Measurements from ENCODE around the gene EPHB1. TPM values are rescaled to one million over a fixed set of nuclear protein-coding genes. Genes with fewer than 3 reads are reported as not detected.

EPHB1 gene
- total RNA-seq, 1 experiment from 2014 or later: 0.11 TPM

GRCh38 chr3:134792700-134793099 lies 2.4 kb upstream of the EPHB1 start:
- BruUV-seq (replicated peaks): no TSS peak
- CTCF ChIA-PET: no interaction called here
- no peaks in the 10 kb centered on the region for H3K36me3 ChIP-seq (ENCODE audit: insufficient read depth, low read length, poor library complexity, severe bottlenecking)
- H3K4me3 ChIP-seq (ENCODE audit: low read depth, low read length, poor library complexity, severe bottlenecking): no peak overlapping the region
- H3K4me1 ChIP-seq (ENCODE audit: insufficient read depth, low read length, poor library complexity, severe bottlenecking): peaks cover 9% of the 10 kb centered on the region
- TF ChIP-seq EZH2 (IDR thresholded peaks at IDR 0.05; ENCODE audit: borderline replicate concordance, low read depth, low read length, poor library complexity, severe bottlenecking) (no peak), CTCF (conservative IDR thresholded peaks at IDR 0.05; ENCODE audit: low read depth, low read length) (no peak)
- POLR2A ChIA-PET (ENCODE audit: low non-redundant PET): no interaction called here
- DNase-seq (ENCODE audit: low spot score): no peak
- H3K27me3 ChIP-seq (replicated peaks; ENCODE audit: insufficient read depth, low read depth, low read length, poor library complexity): peaks cover 34% of the 10 kb centered on the region
- intact Hi-C loops (cut with micrococcal nuclease; ENCODE audit: unreplicated experiment): no loop called here
- no peak overlapping the region for H3K27ac ChIP-seq (ENCODE audit: low read depth, low read length, poor library complexity, severe bottlenecking)
- H3K9me3 ChIP-seq (ENCODE audit: low read depth, low read length, poor library complexity, severe bottlenecking): no peaks in the 10 kb centered on the region

GRCh38 chr3:134793562-134793961 lies 1.5 kb upstream of the EPHB1 start:
- H3K4me3 ChIP-seq (ENCODE audit: low read depth, low read length, poor library complexity, severe bottlenecking): no peak overlapping the region
- no peaks in the 10 kb centered on the region for H3K36me3 ChIP-seq (ENCODE audit: insufficient read depth, low read length, poor library complexity, severe bottlenecking)
- no peaks in the 10 kb centered on the region for H3K9me3 ChIP-seq (ENCODE audit: low read depth, low read length, poor library complexity, severe bottlenecking)
- CTCF ChIA-PET: interaction anchor here (2.5 kb wide), 1 partner anchor 710 kb away, joined by 12 read pairs; no protein-coding TSS in a partner anchor
- TF ChIP-seq EZH2 (IDR thresholded peaks at IDR 0.05; ENCODE audit: borderline replicate concordance, low read depth, low read length, poor library complexity, severe bottlenecking) (no peak), CTCF (conservative IDR thresholded peaks at IDR 0.05; ENCODE audit: low read depth, low read length) (no peak)
- no TSS peak for BruUV-seq (replicated peaks)
- DNase-seq (ENCODE audit: low spot score): no peak
- intact Hi-C loops (cut with micrococcal nuclease; ENCODE audit: unreplicated experiment): no loop called here
- H3K4me1 ChIP-seq (ENCODE audit: insufficient read depth, low read length, poor library complexity, severe bottlenecking): peaks cover 9% of the 10 kb centered on the region
- POLR2A ChIA-PET (ENCODE audit: low non-redundant PET): no interaction called here
- H3K27me3 ChIP-seq (replicated peaks; ENCODE audit: insufficient read depth, low read depth, low read length, poor library complexity): peaks cover 43% of the 10 kb centered on the region
- H3K27ac ChIP-seq (ENCODE audit: low read depth, low read length, poor library complexity, severe bottlenecking): no peak overlapping the region

GRCh38 chr3:134794323-134794722 lies 737 bp upstream of the EPHB1 start:
- intact Hi-C loops (cut with micrococcal nuclease; ENCODE audit: unreplicated experiment): loop anchor here (2.0 kb wide), 2 partner anchors 194 to 710 kb away; no protein-coding TSS in a partner anchor
- no peak for TF ChIP-seq EZH2 (IDR thresholded peaks at IDR 0.05; ENCODE audit: borderline replicate concordance, low read depth, low read length, poor library complexity, severe bottlenecking)
- no peak for TF ChIP-seq CTCF (conservative IDR thresholded peaks at IDR 0.05; ENCODE audit: low read depth, low read length)
- no peaks in the 10 kb centered on the region for H3K36me3 ChIP-seq (ENCODE audit: insufficient read depth, low read length, poor library complexity, severe bottlenecking)
- H3K4me3 ChIP-seq (ENCODE audit: low read depth, low read length, poor library complexity, severe bottlenecking): no peak overlapping the region
- no TSS peak for BruUV-seq (replicated peaks)
- DNase-seq (ENCODE audit: low spot score): no peak
- peaks cover 46% of the 10 kb centered on the region for H3K27me3 ChIP-seq (replicated peaks; ENCODE audit: insufficient read depth, low read depth, low read length, poor library complexity)
- ChIA-PET CTCF (interaction anchor here (1.2 to 2.5 kb wide), 4 partner anchors 44 to 1248 kb away, joined by 4 to 12 read pairs (median 8); no protein-coding TSS in a partner anchor), POLR2A (ENCODE audit: low non-redundant PET) (no interaction called here)
- peaks cover 9% of the 10 kb centered on the region for H3K4me1 ChIP-seq (ENCODE audit: insufficient read depth, low read length, poor library complexity, severe bottlenecking)
- H3K9me3 ChIP-seq (ENCODE audit: low read depth, low read length, poor library complexity, severe bottlenecking): no peaks in the 10 kb centered on the region
- no peak overlapping the region for H3K27ac ChIP-seq (ENCODE audit: low read depth, low read length, poor library complexity, severe bottlenecking)

Measured in A673 (cell line).